ENCODE data around the gene PPP4R1.
A peak's percentile ranks its signal among the peaks of the same experiment; 100 is the strongest.
"Not testable (repeated sequence)": the region's sequence is repeated elsewhere in the genome, so short reads cannot be mapped to it uniquely, and the experiment has no call there.

Gene PPP4R1

GRCh38 chr18:9627642-9628041 lies 13.3 kb upstream of the PPP4R1 start:
- DNase-seq: no peak

GRCh38 chr18:9619990-9620389 lies 5.6 kb upstream of the PPP4R1 start:
- no peak for DNase-seq

GRCh38 chr18:9619545-9619944 lies 5.2 kb upstream of the PPP4R1 start:
- DNase-seq: no peak

- no peak for DNase-seq
These were observed 4.7 kb upstream of the PPP4R1 start for GRCh38 chr18:9619056-9619455.

GRCh38 chr18:9617006-9617542 lies 2.7 kb upstream of the PPP4R1 start:
- no peak for DNase-seq

- no peak for DNase-seq
These were observed 1.7 kb upstream of the PPP4R1 start for GRCh38 chr18:9616049-9616448.

GRCh38 chr18:9615280-9615797 lies 980 bp upstream of the PPP4R1 start:
- DNase-seq: no peak

- DNase-seq: peak; percentile 45
These were observed 584 bp downstream of the PPP4R1 start for GRCh38 chr18:9613550-9614400.

GRCh38 chr18:9612977-9613376 lies 1.4 kb downstream of the PPP4R1 start:
- no peak for DNase-seq

- DNase-seq: peak; percentile 55
These were observed 2.0 kb downstream of the PPP4R1 start for GRCh38 chr18:9612215-9612830.

- DNase-seq: no peak
These were observed 5.2 kb downstream of the PPP4R1 start for GRCh38 chr18:9609190-9609589.

- no peak for DNase-seq
These were observed 5.6 kb downstream of the PPP4R1 start for GRCh38 chr18:9608728-9609127.

- DNase-seq: no peak
These were observed 6.1 kb downstream of the PPP4R1 start for GRCh38 chr18:9608298-9608697.

- not testable (repeated sequence) for DNase-seq
These were observed 7.2 kb downstream of the PPP4R1 start for GRCh38 chr18:9607111-9607510.

- DNase-seq: no peak
These were observed 8.3 kb downstream of the PPP4R1 start for GRCh38 chr18:9606039-9606438.

GRCh38 chr18:9604348-9604747 lies 10.0 kb downstream of the PPP4R1 start:
- no peak for DNase-seq

- no peak for DNase-seq
These were observed 15.0 kb downstream of the PPP4R1 start for GRCh38 chr18:9599328-9599727.

- DNase-seq: no peak
These were observed 16.8 kb downstream of the PPP4R1 start for GRCh38 chr18:9597609-9598008.

GRCh38 chr18:9596843-9597526 lies 17.4 kb downstream of the PPP4R1 start:
- DNase-seq: no peak

- no peak for DNase-seq
These were observed 18.1 kb downstream of the PPP4R1 start for GRCh38 chr18:9596226-9596625.

- no peak for DNase-seq
These were observed 19.3 kb downstream of the PPP4R1 start for GRCh38 chr18:9594823-9595596.

- no peak for DNase-seq
These were observed 26.4 kb downstream of the PPP4R1 start for GRCh38 chr18:9587924-9588323.

- no peak for DNase-seq
These were observed 27.5 kb downstream of the PPP4R1 start for GRCh38 chr18:9586814-9587213.

All from CD4-positive, alpha-beta T cell treated with Interleukin-6 for 4 hours (primary cell).